OCI-M2 (cell line): ENCODE measurements around the gene ARSJ.

Experiments
- DNase-seq: peaks from one replicate; lab custom pipeline; 2025; ENCODE audit not compliant: unreplicated experiment; lab: John Stamatoyannopoulos, UW

The ARSJ gene

GRCh38 chr4:113904877-113905276 lies 74.6 kb downstream of the ARSJ start:
- DNase-seq: no peak

- DNase-seq: no peak
Measured at GRCh38 chr4:113901994-113902787, 77.3 kb downstream of the ARSJ start.

- no peak for DNase-seq
Measured at GRCh38 chr4:113899271-113900070, 80.0 kb downstream of the ARSJ start.

GRCh38 chr4:113893546-113893945 lies 85.9 kb downstream of the ARSJ start:
- no peak for DNase-seq

GRCh38 chr4:113888006-113888405 lies 91.4 kb downstream of the ARSJ start:
- DNase-seq: no peak

- no peak for DNase-seq
Measured at GRCh38 chr4:113885291-113885690, 94.2 kb downstream of the ARSJ start.

- no peak for DNase-seq
Measured at GRCh38 chr4:113884655-113885054, 94.8 kb downstream of the ARSJ start.

GRCh38 chr4:113882668-113883067 lies 96.8 kb downstream of the ARSJ start:
- DNase-seq: no peak

- no peak for DNase-seq
Measured at GRCh38 chr4:113881256-113881655, 98.2 kb downstream of the ARSJ start.

- no peak for DNase-seq
Measured at GRCh38 chr4:113880240-113881028, 99.0 kb downstream of the ARSJ start.

- no peak for DNase-seq
Measured at GRCh38 chr4:113878668-113879067, 100.8 kb downstream of the ARSJ start.

GRCh38 chr4:113874480-113874879 lies 105.0 kb downstream of the ARSJ start:
- no peak for DNase-seq

GRCh38 chr4:113873508-113873907 lies 105.9 kb downstream of the ARSJ start:
- no peak for DNase-seq

GRCh38 chr4:113872426-113873260 lies 106.8 kb downstream of the ARSJ start:
- no peak for DNase-seq

GRCh38 chr4:113871080-113871479 lies 108.4 kb downstream of the ARSJ start:
- no peak for DNase-seq

GRCh38 chr4:113869743-113870375 lies 109.6 kb downstream of the ARSJ start:
- DNase-seq: no peak

GRCh38 chr4:113866611-113867010 lies 112.8 kb downstream of the ARSJ start:
- no peak for DNase-seq

GRCh38 chr4:113858924-113859323 lies 120.5 kb downstream of the ARSJ start:
- DNase-seq: no peak

GRCh38 chr4:113851816-113852215 lies 127.6 kb downstream of the ARSJ start:
- no peak for DNase-seq
